Measurements from ENCODE around the gene CDH13. TPM values are rescaled to one million over a fixed set of nuclear protein-coding genes. Genes with fewer than 3 reads are reported as not detected.

CDH13 gene
- total and polyA plus RNA-seq, 2 experiments from 2014 or later: 1.6 to 4.4 TPM

- H3K4me2 ChIP-seq: no peak overlapping the region
- no peaks in the 10 kb centered on the region for H3K4me1 ChIP-seq (ENCODE audit: insufficient read depth)
- Mint-ChIP-seq H3K27ac (no peak overlapping the region), H3K27me3 (ENCODE audit: insufficient read depth, low read depth, poor library complexity) (no peaks in the 10 kb centered on the region), H3K9me3 (no peaks in the 10 kb centered on the region), H3K4me3 (no peak overlapping the region), H3K4me1 (0 out of 3 replicates have a peak, but pooled peaks cover 4% of the 10 kb centered on the region), H3K36me3 (ENCODE audit: low read depth) (no peaks in the 10 kb centered on the region)
- H3K27ac ChIP-seq (ENCODE audit: low read depth): no peak overlapping the region
- no peak for DNase-seq (ENCODE audit: low spot score)
- H2AFZ ChIP-seq: no peak overlapping the region
- no peaks in the 10 kb centered on the region for H3F3A ChIP-seq (replicated peaks; ENCODE audit: low read depth)
- H3K27me3 ChIP-seq (ENCODE audit: insufficient read depth): no peaks in the 10 kb centered on the region
- no peaks in the 10 kb centered on the region for H3K36me3 ChIP-seq (ENCODE audit: insufficient read depth)
- H3K4me3 ChIP-seq: no peak overlapping the region
- no peaks in the 10 kb centered on the region for H3K79me2 ChIP-seq (replicated peaks; ENCODE audit: insufficient read depth)
- no peaks in the 10 kb centered on the region; the same call in 1 of the 2 replicates for H3K9me2 ChIP-seq (ENCODE audit: insufficient read depth)
- TF ChIP-seq NANOG (IDR thresholded peaks at IDR 0.05; ENCODE audit: borderline replicate concordance) (no peak), ZNF114 (CRISPR knock-in tag; IDR thresholded peaks at IDR 0.05) (no peak), JUNB (IDR thresholded peaks at IDR 0.05; ENCODE audit: unreplicated experiment) (no peak), ZNF331 (CRISPR knock-in tag; IDR thresholded peaks at IDR 0.05; ENCODE audit: low read depth) (no peak), REST (IDR thresholded peaks at IDR 0.05; ENCODE audit: unreplicated experiment) (no peak), STAT1 (IDR thresholded peaks at IDR 0.05; ENCODE audit: unreplicated experiment) (no peak), POLR2AphosphoS5 (IDR thresholded peaks at IDR 0.05; ENCODE audit: low read depth) (no peak), EZH2 (IDR thresholded peaks at IDR 0.05; ENCODE audit: low read depth, unreplicated experiment) (no peak)
- TF ChIP-seq, protein P1, sequence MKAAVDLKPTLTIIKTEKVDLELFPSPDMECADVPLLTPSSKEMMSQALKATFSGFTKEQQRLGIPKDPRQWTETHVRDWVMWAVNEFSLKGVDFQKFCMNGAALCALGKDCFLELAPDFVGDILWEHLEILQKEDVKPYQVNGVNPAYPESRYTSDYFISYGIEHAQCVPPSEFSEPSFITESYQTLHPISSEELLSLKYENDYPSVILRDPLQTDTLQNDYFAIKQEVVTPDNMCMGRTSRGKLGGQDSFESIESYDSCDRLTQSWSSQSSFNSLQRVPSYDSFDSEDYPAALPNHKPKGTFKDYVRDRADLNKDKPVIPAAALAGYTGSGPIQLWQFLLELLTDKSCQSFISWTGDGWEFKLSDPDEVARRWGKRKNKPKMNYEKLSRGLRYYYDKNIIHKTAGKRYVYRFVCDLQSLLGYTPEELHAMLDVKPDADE (IDR thresholded peaks at IDR 0.05): no peak
- TF ChIP-seq, protein P2, sequence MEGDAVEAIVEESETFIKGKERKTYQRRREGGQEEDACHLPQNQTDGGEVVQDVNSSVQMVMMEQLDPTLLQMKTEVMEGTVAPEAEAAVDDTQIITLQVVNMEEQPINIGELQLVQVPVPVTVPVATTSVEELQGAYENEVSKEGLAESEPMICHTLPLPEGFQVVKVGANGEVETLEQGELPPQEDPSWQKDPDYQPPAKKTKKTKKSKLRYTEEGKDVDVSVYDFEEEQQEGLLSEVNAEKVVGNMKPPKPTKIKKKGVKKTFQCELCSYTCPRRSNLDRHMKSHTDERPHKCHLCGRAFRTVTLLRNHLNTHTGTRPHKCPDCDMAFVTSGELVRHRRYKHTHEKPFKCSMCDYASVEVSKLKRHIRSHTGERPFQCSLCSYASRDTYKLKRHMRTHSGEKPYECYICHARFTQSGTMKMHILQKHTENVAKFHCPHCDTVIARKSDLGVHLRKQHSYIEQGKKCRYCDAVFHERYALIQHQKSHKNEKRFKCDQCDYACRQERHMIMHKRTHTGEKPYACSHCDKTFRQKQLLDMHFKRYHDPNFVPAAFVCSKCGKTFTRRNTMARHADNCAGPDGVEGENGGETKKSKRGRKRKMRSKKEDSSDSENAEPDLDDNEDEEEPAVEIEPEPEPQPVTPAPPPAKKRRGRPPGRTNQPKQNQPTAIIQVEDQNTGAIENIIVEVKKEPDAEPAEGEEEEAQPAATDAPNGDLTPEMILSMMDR (conservative IDR thresholded peaks at IDR 0.05; ENCODE audit: low read depth in 2 of 2): no peak
- TF ChIP-seq, protein P3, sequence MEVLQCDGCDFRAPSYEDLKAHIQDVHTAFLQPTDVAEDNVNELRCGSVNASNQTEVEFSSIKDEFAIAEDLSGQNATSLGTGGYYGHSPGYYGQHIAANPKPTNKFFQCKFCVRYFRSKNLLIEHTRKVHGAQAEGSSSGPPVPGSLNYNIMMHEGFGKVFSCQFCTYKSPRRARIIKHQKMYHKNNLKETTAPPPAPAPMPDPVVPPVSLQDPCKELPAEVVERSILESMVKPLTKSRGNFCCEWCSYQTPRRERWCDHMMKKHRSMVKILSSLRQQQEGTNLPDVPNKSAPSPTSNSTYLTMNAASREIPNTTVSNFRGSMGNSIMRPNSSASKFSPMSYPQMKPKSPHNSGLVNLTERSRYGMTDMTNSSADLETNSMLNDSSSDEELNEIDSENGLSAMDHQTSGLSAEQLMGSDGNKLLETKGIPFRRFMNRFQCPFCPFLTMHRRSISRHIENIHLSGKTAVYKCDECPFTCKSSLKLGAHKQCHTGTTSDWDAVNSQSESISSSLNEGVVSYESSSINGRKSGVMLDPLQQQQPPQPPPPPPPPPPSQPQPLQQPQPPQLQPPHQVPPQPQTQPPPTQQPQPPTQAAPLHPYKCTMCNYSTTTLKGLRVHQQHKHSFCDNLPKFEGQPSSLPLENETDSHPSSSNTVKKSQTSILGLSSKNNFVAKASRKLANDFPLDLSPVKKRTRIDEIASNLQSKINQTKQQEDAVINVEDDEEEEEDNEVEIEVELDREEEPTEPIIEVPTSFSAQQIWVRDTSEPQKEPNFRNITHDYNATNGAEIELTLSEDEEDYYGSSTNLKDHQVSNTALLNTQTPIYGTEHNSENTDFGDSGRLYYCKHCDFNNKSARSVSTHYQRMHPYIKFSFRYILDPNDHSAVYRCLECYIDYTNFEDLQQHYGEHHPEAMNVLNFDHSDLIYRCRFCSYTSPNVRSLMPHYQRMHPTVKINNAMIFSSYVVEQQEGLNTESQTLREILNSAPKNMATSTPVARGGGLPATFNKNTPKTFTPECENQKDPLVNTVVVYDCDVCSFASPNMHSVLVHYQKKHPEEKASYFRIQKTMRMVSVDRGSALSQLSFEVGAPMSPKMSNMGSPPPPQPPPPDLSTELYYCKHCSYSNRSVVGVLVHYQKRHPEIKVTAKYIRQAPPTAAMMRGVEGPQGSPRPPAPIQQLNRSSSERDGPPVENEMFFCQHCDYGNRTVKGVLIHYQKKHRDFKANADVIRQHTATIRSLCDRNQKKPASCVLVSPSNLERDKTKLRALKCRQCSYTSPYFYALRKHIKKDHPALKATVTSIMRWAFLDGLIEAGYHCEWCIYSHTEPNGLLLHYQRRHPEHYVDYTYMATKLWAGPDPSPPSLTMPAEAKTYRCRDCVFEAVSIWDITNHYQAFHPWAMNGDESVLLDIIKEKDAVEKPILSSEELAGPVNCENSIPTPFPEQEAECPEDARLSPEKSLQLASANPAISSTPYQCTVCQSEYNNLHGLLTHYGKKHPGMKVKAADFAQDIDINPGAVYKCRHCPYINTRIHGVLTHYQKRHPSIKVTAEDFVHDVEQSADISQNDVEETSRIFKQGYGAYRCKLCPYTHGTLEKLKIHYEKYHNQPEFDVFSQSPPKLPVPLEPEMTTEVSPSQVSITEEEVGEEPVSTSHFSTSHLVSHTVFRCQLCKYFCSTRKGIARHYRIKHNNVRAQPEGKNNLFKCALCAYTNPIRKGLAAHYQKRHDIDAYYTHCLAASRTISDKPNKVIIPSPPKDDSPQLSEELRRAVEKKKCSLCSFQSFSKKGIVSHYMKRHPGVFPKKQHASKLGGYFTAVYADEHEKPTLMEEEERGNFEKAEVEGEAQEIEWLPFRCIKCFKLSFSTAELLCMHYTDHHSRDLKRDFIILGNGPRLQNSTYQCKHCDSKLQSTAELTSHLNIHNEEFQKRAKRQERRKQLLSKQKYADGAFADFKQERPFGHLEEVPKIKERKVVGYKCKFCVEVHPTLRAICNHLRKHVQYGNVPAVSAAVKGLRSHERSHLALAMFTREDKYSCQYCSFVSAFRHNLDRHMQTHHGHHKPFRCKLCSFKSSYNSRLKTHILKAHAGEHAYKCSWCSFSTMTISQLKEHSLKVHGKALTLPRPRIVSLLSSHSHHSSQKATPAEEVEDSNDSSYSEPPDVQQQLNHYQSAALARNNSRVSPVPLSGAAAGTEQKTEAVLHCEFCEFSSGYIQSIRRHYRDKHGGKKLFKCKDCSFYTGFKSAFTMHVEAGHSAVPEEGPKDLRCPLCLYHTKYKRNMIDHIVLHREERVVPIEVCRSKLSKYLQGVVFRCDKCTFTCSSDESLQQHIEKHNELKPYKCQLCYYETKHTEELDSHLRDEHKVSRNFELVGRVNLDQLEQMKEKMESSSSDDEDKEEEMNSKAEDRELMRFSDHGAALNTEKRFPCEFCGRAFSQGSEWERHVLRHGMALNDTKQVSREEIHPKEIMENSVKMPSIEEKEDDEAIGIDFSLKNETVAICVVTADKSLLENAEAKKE (CRISPR knock-in tag; IDR thresholded peaks at IDR 0.05): no peak
- no peak for ATAC-seq
- H4K20me1 ChIP-seq (replicated peaks; ENCODE audit: insufficient read depth): no peaks in the 10 kb centered on the region
Observed at GRCh38 chr16:83315271-83315670, 688.5 kb downstream of the CDH13 start.

All from GM23338 (cell line).